Sciatic nerve (tissue), 2 donors: ENCODE results near the gene THOC7. TPM values are rescaled to one million over a fixed set of nuclear protein-coding genes. Genes with fewer than 3 reads are reported as not detected.

ENCODE experiments used
- ATAC-seq: fragments of 200-7000 bp; cut with Tn5 transposase; one replicate; pipeline ENCODE4 v1.9.1; 2020; ENCODE audit warnings: mild to moderate bottlenecking, moderate library complexity
- DNase-seq: peaks from one replicate; pipeline ENCODE4 v3.0.0-alpha.2; 2020; ENCODE audit warnings: low spot score
- intact Hi-C: fragments of 100-400 bp; cut with DNase I; formaldehyde crosslinking; loops from one replicate; pipeline ENCODE4 v1.14.2; 2022
- total RNA-seq: library from RNA; stranded (reverse); fragmentation: NEBNext Ultra II Directional; extraction: Animal tissue kit (Norgen Biotek cat#: 25700); gene quantifications from one replicate; pipeline ENCODE4 v1.2.1, GENCODE V29; 2021
- donor health status: DM: no; HTN: no; CAD: no.
- donor health status: DM: no; HTN: no; CAD: no.

THOC7 gene
- total RNA-seq, 1 donor from 2014 or later: 58.0 TPM

GRCh38 chr3:63886858-63887257 is 23.3 kb upstream of the THOC7 start:
- intact Hi-C loops: no loop called here
- ATAC-seq (no peak), DNase-seq (no peak)

- ATAC-seq (no peak), DNase-seq (no peak)
- intact Hi-C loops: no loop called here
Observed at GRCh38 chr3:63880653-63881052, 17.0 kb upstream of the THOC7 start.

DNA sequence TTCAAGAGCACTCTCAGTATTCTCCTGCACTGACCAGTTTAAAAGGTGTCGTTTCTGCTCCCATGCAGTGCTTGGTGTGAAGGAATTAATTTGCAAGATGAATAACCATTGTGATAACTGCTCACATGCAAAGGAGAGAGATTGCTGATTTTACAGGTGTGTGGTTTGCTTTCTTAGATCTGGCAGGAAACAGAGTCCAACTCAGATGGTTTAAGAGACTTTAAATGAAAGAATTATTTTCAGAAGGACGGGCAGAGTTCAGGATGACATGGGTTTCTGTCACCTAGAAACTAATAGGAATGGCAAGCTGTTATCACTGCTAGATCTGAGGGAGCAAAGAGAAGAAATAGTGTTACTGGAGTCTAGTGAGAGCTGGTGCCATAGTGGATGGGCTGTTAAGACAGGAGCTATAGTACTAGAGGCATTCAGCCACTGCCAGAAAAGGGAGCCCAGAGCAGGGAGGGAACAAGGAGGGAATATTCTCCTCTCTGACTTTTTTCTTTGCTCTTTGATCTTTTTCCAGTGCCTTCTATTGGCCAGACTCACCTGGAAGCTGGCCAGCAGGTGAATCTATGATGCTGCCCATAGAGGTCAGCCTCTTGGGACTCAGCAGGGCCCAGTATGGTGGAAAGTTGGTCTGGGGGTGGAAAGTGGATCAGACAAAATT is 14.9 kb upstream of the THOC7 start:
- DNase-seq: no peak
- intact Hi-C loops: no loop called here
- ATAC-seq: no peak

GRCh38 chr3:63877737-63878393 is 14.3 kb upstream of the THOC7 start:
- DNase-seq: no peak
- ATAC-seq: no peak
- intact Hi-C loops: no loop called here

GRCh38 chr3:63876260-63876659 is 12.7 kb upstream of the THOC7 start:
- DNase-seq (no peak), ATAC-seq (no peak)
- intact Hi-C loops: no loop called here

GRCh38 chr3:63875510-63875909 is 11.9 kb upstream of the THOC7 start:
- ATAC-seq (no peak), DNase-seq (no peak)
- intact Hi-C loops: no loop called here

DNA sequence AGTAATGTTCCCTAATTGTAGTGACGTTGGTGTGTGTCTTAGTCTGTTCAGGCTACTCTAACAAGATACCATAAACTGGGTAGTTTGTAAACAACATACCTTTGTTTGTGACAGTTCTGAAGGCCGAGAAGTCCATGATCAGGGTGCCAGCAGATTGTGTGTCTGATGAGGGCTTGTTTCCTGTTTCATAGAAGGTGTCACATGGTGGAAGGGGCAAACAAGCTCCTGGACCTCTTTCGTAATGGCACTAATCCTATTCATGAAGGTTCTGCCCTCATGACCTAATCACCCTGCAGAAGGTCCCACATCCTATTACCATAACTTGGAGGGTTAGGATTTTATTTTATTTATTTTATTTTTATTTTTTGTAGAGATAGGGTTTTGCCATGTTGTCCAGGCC is 11.2 kb upstream of the THOC7 start:
- ATAC-seq (no peak), DNase-seq (no peak)
- intact Hi-C loops: no loop called here

DNA sequence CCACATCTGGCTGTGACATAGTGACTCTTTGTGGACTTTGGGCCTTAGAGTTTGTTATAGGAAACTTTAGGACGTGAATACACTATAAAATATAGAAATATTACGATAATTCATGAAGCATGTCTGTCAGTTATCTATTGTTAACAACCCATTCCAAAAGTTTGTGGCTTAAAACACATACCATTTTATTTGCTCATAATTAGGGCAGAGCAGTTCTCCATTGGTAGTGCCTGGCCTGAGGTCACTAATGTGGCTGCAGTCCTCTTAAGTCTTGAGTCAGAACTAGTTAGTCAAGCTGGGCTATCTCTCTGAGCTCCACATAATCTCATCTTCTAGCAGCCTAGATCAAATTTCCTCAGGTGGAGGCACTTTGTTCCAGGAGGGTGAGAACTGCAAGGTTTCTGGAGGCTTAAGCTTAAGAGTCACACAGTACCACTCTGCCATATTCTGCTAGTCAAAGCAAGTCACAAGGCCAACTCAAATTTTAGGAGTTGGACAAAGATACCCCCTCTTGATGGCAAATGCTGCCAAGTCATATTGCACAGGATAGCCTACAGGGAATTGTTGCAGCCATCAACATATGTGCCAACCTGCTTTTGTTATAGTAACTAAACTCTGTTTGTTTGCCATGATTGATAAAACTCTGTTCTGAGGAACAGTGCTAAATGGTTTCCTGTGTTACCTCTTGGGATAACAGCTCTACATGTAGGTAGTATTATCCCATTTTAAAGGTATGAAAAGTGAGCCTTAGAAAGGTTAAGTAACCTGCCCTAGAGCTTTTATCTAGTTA is 8.7 kb upstream of the THOC7 start:
- ATAC-seq (no peak), DNase-seq (no peak)
- intact Hi-C loops: no loop called here

DNA sequence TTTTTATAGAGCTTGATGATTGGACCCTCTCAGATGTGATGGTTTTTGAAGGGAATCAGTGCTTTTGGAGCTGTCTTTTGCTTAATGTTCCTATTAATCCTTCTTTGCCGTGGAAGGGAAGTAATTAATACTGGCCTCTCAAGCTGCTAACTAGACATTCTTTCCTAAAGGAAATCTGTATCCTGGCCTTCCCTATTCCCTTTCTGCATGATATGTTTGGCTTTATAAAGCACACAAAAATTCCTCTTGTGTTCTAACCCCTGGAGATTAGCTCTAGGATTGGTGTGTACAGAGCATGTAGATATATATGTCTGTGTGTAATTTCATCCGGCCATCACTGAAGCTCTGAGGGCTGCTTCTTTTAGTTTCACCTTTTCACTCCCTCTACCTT is 7.0 kb upstream of the THOC7 start:
- ATAC-seq: no peak
- no peak for DNase-seq
- intact Hi-C loops: no loop called here

DNA sequence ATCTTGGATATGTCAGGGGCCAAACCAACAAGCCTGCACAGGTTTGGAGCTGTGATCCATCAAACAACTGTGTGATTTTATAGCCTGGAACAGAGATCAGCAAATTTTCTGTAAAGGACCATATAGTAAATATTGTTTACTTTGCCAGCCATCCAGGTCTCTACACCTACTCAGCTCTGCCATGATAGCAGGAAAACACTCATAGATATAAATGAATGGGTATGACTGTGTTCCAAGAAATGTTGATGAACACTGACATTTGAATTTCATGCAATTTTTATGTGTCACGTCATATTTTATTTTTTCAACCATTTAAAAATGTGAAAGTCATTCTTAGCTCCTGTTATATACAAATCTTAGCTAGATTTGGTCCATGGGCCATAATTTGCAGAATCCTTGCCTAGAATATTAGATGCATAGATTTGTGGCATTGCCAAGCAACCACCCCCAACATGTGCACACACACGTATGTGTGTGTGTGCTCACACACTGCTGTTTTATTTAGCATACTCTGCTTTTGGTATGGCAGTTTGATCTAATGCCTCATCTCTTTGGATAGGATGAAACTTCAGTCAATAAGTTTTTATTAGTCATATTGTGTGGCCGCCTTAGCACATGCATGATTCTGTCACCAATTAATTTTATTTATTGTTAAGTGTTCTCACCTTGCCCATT is 6.5 kb upstream of the THOC7 start:
- intact Hi-C loops: no loop called here
- ATAC-seq (no peak), DNase-seq (no peak)

DNA sequence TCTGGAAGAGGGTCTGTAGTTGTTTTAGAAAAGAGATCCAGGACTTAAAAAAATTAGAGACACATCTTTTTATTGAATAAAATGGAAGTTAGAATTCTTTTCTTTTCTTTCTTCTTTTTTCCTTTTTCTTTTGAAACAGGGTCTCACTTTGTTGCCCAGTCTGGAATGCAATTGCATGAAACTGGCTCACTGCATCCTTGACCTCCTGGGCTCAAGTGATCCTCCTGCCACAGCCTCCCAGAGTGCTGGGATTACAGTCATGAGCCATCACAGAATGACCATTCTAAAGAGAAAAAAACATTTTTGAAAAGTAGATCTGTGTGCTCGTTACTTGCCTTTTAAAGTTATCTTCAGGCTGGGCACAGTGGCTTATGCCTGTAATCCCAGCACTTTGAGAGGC is 3.6 kb upstream of the THOC7 start:
- ATAC-seq (no peak), DNase-seq (no peak)
- intact Hi-C loops: no loop called here

GRCh38 chr3:63864965-63865327 is 1.3 kb upstream of the THOC7 start:
- ATAC-seq (no peak), DNase-seq (no peak)
- intact Hi-C loops: no loop called here

DNA sequence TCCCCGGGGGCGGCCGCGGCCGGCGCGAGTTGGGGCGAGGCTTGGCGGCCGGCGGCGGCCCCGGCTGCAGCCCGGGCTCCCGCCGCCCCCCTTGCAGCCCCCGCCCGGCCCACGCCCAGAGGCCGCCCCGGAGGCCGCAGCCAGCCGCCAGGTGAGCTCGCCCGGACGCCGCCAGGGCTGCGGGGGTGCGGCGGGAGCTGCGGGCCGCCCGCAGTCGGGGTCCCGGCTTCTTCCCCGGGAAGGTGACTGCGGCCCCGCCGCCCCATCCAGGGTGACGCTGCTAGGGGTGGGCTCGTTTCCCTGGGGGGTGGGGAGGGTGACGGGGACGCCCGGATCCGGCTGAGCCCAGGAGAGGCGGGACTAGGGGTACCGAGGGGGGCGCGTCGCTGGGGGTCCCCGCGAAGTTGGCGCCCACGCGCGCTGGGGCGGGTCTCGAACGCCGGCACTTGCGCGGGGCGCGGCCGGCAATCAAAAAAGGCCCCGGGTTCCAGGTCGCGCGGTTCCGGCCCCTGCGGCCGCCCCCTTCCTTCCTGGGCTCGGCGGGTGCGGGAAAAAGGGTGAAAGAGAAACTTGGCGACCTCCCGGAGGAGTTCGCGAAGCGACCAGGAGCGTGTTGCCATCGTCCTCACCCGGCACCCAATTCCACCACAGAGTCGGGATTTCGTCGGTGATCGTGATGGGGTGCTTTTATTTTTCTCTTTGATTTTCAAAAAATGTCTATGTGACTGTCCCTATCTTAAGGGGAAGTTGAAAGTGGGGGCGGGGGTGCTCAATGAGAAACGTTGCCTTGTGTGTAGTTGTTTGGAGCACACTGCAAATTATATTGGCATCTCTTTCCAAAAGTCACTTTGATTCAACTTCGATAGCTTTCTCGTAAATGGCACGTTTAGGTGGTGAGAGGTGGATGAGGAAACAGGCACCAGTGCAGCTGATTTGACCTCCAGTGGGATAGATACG is 681 bp upstream of the THOC7 start:
- intact Hi-C loops: no loop called here
- DNase-seq (peak; percentile 69), ATAC-seq (peak; percentile 48)

GRCh38 chr3:63862804-63863149 is 828 bp downstream of the THOC7 start:
- ATAC-seq (peak; percentile 27), DNase-seq (no peak)
- intact Hi-C loops: no loop called here

DNA sequence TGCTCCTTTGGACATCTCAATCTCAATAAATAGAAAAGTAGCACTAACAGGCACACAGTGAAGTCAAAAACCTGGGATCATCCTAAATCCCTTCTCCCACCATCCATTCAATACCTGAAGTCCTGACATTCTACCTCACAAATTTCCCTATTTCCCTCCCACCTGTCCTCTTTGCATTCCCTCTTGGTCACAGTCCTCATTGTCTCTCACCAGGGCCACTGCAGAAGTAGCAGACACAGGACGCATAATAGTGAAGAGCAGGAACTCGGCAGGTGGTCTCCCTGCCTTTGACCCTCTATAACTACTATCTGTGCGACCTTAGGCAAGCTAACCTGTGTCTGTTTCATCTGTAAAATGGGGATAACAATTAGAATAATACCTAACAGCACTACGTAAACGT is 2.3 kb downstream of the THOC7 start:
- intact Hi-C loops: no loop called here
- no peak for ATAC-seq
- no peak for DNase-seq

DNA sequence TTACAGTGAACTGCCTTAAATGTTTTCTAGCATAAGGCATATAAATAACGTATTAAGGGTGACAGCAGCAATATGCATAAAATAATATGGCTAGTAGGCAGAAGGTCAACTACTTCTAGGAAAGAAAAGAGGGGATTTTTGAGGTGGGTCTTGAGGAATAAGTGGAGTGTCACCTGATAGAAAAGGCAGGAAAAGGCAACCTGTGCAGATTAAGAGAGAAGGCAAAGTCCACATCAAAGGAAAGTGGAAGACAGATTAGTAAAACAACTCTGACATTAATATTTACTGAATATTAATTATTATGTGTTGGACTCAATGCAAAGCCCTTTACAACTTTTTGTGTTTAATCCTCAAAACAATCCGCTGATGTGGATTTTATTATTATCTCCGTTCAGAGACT is 2.8 kb downstream of the THOC7 start:
- intact Hi-C loops: no loop called here
- ATAC-seq (no peak), DNase-seq (no peak)

DNA sequence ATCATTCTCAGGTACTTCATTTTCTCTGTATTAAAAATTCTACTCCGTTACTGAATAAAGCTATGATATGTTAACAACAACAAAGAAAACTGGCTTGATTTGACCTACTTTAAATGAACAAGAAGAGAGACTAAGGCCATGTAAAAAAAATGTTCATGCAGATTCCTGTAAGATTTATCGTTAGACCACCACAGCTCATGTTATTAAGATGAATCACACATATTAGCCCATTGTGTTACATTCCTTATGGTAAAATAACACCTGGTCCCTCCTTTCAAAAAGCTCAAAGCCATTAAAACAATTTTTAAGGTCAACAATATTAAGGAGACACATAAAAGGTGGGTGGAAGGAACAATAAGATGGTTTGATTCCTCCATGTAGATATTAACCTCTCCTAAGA is 6.3 kb downstream of the THOC7 start:
- intact Hi-C loops: no loop called here
- ATAC-seq (no peak), DNase-seq (no peak)

DNA sequence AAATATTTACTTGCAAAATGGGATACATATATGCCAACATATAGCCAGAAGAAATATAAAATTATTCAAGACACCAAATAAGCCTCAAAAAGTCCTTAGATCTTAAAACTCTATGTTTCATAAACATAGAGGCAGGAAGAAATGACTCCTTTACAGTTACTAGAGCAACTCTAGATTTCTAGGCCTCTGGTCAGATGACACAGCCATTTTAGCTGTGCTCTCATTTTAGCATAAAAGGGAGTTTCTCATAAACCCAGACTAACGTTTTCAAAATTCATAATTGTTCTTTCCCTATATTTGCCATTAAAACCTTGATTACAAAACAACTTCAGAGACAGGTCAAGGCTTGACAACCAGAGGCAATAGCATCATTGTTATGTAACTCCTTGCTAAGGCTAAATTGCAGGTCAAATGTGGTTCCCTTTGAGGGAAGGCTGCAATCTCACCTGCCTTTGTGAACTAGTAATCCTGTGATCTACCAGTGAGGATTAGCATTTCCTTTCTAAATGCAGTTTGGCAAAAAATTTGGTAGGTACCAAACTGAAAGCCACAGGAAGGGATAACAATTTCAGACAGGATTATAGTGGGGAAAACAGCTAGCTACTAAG is 8.2 kb downstream of the THOC7 start:
- ATAC-seq: no peak
- intact Hi-C loops: no loop called here

GRCh38 chr3:63853106-63853505 is 10.5 kb downstream of the THOC7 start:
- ATAC-seq (no peak), DNase-seq (no peak)
- intact Hi-C loops: no loop called here

More for the DNA sequence above, 8.2 kb downstream of the THOC7 start:
- no peak for DNase-seq
